Measurements from ENCODE around the gene HOXC6. TPM values are rescaled to one million over a fixed set of nuclear protein-coding genes. Genes with fewer than 3 reads are reported as not detected.

The HOXC6 gene
- total RNA-seq, 1 experiment from 2014 or later, result not detected

- DNase-seq (ENCODE audit: low spot score) (no peak), ATAC-seq (no peak)
- CTCF ChIA-PET, result interaction anchor here (1.0 to 3.9 kb wide), 5 partner anchors 8 to 183 kb away, joined by 3 to 25 read pairs (median 19); partner anchors contain the start of genes HOXC5 and HOXC8
- POLR2A ChIA-PET, result interaction anchor here (0.5 to 1.5 kb wide), 3 partner anchors 30 to 177 kb away, joined by 3 to 4 read pairs (median 3); no protein-coding TSS in a partner anchor
- Mint-ChIP-seq H3K4me3 (no peak overlapping the region), H3K9me3 (no peaks in the 10 kb centered on the region), H3K4me1 (peaks cover 28% of the 10 kb centered on the region), H3K27ac (no peak overlapping the region), H3K27me3 (ENCODE audit: low read depth) (peaks cover 100% of the 10 kb centered on the region), H3K36me3 (no peaks in the 10 kb centered on the region; the same call in 1 of the 2 replicates)
- TF ChIP-seq, protein P1, sequence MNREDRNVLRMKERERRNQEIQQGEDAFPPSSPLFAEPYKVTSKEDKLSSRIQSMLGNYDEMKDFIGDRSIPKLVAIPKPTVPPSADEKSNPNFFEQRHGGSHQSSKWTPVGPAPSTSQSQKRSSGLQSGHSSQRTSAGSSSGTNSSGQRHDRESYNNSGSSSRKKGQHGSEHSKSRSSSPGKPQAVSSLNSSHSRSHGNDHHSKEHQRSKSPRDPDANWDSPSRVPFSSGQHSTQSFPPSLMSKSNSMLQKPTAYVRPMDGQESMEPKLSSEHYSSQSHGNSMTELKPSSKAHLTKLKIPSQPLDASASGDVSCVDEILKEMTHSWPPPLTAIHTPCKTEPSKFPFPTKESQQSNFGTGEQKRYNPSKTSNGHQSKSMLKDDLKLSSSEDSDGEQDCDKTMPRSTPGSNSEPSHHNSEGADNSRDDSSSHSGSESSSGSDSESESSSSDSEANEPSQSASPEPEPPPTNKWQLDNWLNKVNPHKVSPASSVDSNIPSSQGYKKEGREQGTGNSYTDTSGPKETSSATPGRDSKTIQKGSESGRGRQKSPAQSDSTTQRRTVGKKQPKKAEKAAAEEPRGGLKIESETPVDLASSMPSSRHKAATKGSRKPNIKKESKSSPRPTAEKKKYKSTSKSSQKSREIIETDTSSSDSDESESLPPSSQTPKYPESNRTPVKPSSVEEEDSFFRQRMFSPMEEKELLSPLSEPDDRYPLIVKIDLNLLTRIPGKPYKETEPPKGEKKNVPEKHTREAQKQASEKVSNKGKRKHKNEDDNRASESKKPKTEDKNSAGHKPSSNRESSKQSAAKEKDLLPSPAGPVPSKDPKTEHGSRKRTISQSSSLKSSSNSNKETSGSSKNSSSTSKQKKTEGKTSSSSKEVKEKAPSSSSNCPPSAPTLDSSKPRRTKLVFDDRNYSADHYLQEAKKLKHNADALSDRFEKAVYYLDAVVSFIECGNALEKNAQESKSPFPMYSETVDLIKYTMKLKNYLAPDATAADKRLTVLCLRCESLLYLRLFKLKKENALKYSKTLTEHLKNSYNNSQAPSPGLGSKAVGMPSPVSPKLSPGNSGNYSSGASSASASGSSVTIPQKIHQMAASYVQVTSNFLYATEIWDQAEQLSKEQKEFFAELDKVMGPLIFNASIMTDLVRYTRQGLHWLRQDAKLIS (CRISPR knock-in tag; IDR thresholded peaks at IDR 0.05; ENCODE audit: borderline replicate concordance), result no peak
- no peak for TF ChIP-seq ZNF423 (CRISPR knock-in tag; IDR thresholded peaks at IDR 0.05)
- TF ChIP-seq, protein P2, sequence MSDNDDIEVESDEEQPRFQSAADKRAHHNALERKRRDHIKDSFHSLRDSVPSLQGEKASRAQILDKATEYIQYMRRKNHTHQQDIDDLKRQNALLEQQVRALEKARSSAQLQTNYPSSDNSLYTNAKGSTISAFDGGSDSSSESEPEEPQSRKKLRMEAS (CRISPR knock-in tag; IDR thresholded peaks at IDR 0.05), result no peak
- no peak for TF ChIP-seq ESRRA (CRISPR knock-in tag; IDR thresholded peaks at IDR 0.05; ENCODE audit: borderline replicate concordance)
- TF ChIP-seq CBFB (CRISPR knock-in tag; IDR thresholded peaks at IDR 0.05; ENCODE audit: low read depth), result no peak
- no peak for TF ChIP-seq RORB (CRISPR knock-in tag; IDR thresholded peaks at IDR 0.05)
- TF ChIP-seq USF1 (CRISPR knock-in tag; IDR thresholded peaks at IDR 0.05), result no peak
- no peak for TF ChIP-seq FOXP1 (CRISPR knock-in tag; IDR thresholded peaks at IDR 0.05; ENCODE audit: borderline replicate concordance)
- no peak for TF ChIP-seq MYBL2 (CRISPR knock-in tag; IDR thresholded peaks at IDR 0.05)
- TF ChIP-seq NR3C1 (CRISPR knock-in tag; conservative IDR thresholded peaks at IDR 0.05; ENCODE audit: low read depth), result no peak
- no peak for TF ChIP-seq KAT7 (CRISPR knock-in tag; IDR thresholded peaks at IDR 0.05; ENCODE audit: borderline replicate concordance)
- TF ChIP-seq ZNF416 (CRISPR knock-in tag; IDR thresholded peaks at IDR 0.05), result no peak
- TF ChIP-seq SMAD4 (CRISPR knock-in tag; IDR thresholded peaks at IDR 0.05), result no peak
- TF ChIP-seq ZMAT4 (CRISPR knock-in tag; IDR thresholded peaks at IDR 0.05), result no peak
These were observed 3.5 kb upstream of the HOXC6 start for GRCh38 chr12:54024581-54025305.

DNA sequence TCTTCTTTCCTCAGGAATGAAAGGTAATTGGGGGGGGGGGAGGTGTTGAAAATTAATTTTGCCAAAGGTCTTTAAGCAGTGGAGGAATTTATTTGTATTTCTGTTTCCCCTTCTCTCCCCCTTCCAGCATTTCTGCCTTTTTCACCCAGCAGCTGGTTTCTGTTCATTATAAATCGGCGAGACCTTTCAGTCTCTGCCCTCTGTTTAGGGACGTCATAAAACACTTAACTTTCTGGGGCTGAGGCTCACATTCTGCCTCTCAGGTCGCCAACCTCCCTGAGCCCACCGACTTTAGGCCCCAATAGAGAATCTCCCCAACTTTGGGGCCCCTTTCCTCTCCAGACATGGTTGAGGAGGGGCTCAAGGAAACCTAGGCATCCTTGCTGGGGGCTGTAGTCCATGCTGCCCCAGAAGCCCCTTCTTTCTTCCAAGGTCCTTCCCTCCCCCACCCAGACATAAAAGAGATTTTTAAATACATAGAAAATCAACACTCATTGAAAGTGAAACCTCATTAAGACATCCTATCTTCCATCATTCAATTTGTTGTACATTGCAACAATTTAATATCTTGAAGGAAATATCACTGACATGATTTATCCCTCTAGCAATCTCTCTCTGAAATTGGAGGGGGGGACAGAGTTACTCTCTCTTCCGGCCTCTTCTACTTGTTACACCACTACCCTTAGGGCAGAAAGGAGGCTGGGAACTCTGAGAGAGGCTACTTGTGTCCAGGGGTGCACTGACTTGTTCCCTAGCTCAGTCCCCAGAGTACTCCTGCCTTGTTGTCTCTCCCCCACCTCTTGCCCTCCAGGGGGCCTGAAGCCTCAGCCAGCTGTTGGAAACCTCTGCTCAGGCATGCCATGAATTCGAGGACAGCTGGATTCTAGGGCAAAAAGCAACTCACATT lies 2.5 kb upstream of the HOXC6 start:
- H3K27ac Mint-ChIP-seq, result no peak overlapping the region
- no peaks in the 10 kb centered on the region for H3K9me3 Mint-ChIP-seq
- DNase-seq (ENCODE audit: low spot score), result no peak
- ChIA-PET POLR2A (interaction anchor here (0.5 kb wide), 1 partner anchor 176 kb away, joined by 4 read pairs; no protein-coding TSS in a partner anchor), CTCF (interaction anchor here (1.6 to 8.1 kb wide), 4 partner anchors 166 to 182 kb away, joined by 5 to 149 read pairs (median 13); no protein-coding TSS in a partner anchor)
- H3K4me3 Mint-ChIP-seq, result no peak overlapping the region
- H3K36me3 Mint-ChIP-seq, result no peaks in the 10 kb centered on the region; the same call in 1 of the 2 replicates
- H3K4me1 Mint-ChIP-seq, result peaks cover 30% of the 10 kb centered on the region
- no peak for ATAC-seq
- peaks cover 100% of the 10 kb centered on the region for H3K27me3 Mint-ChIP-seq (ENCODE audit: low read depth)
- TF ChIP-seq GABPB1 (CRISPR knock-in tag; IDR thresholded peaks at IDR 0.05) (no peak), SMAD4 (CRISPR knock-in tag; IDR thresholded peaks at IDR 0.05) (no peak), E2F4 (CRISPR knock-in tag; IDR thresholded peaks at IDR 0.05; ENCODE audit: borderline replicate concordance, low read depth) (no peak), ZBTB43 (CRISPR knock-in tag; IDR thresholded peaks at IDR 0.05) (no peak), ZNF396 (CRISPR knock-in tag; IDR thresholded peaks at IDR 0.05; ENCODE audit: borderline replicate concordance) (no peak)
- TF ChIP-seq, protein P1 (CRISPR knock-in tag; IDR thresholded peaks at IDR 0.05; ENCODE audit: borderline replicate concordance), result no peak

All from WTC11 (cell line).